Effector CD4-positive, alpha-beta T cell (primary cell): ENCODE results near the gene F13A1. TPM values are rescaled to one million over a fixed set of nuclear protein-coding genes. Genes with fewer than 3 reads are reported as not detected.

Experiments
- DNase-seq: peaks from one replicate; pipeline ENCODE4 v3.0.0-alpha.2; 2020
- total RNA-seq: gene quantifications from one replicate; lab custom pipeline; 2026; lab: John Stamatoyannopoulos, UW

Gene F13A1
- not detected for total RNA-seq

GRCh38 chr6:6319952-6320811, at the start of gene F13A1:
TSS of gene F13A1 (minus strand) at chr6:6320662. CDS start at chr6:6318664, 1,998 bp downstream.
- no peak for DNase-seq

DNA sequence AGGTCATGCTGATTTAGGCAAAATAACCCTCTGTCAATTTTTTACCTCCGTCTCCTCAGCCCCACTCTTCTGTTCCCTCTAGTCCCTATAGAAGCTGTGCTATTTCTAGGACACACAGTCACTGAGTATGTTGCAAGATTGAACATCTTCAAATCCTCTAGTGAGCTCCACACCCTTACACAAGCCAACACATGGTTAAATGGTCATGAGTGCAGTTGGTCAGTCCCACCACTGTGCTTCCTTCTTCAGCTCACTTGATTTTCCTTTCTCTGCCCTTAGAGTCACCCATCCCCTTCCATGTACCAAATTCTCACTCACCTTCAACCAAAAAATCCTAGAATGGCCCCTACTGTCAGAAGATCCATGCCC, 48.2 kb upstream of the F13A1 start:
- no peak for DNase-seq

DNA sequence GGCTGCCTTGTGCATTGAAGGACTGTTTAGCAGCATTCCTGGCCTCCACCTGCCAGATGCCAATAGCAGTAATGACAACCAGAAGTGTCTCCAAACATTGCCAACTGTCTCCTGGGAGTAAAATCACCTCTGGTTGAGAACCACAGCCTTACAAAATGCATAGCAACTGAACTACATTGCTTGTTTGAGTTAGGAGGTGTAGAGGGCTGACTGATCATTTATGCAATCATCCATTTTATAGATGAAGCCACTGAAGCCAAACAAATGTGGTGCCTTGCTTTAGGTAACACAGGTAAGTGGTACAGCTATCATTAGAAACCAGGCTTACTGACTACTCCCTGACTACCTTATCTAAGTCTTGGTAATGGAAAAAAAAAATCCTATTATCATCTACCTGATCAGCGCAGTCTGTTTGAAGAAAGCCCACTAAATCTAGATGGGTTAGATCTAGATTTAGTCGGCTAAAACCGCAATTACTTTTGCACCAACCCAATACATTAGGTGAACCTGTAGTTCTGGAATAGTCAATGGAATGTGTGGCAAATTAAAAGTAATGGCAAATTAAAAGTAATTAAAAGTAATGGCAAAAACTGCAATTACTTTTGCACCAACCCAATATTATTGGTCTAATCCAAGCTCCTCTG, 47.7 kb upstream of the F13A1 start:
- no peak for DNase-seq

DNA sequence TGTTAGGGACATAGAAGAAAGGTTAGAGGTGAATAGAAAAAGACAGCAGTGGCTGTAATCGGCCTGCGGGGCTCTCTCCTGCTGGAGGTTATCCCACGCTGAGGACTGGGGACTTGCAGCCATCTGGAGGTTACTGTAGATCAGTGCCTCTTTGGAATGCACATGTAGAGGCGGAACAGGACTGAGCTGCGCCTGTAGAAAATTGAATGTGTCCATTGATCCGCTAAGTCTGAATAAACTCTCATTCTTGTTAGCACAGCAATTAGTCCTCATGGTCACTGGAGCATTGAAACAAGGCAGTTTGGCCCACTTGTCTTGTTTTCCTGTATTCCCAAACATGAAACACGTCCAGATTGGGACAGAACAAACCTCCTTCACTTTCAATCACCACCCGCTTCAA, 46.3 kb upstream of the F13A1 start:
- no peak for DNase-seq

- DNase-seq = no peak
Observed at GRCh38 chr6:6365242-6365641, 44.8 kb upstream of the F13A1 start.

GRCh38 chr6:6362056-6362840, 41.8 kb upstream of the F13A1 start:
- no peak for DNase-seq

DNA sequence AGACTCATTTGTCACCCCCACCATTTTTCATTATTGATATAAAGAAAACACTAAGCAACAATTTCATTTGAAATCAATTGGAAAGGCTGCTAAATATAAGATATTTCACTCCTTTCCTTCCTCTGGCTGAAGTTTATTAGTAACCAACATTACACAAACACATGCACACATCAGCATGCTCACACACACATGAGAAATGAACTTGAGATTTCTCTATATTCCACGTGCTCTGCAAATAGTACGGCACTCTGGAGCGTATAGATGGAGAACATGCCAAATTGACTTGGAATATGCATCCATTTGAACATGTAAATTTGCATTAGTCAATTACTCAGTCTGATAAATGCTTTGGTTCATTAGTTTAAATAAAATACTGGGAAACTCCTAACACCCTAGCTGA, 37.1 kb upstream of the F13A1 start:
- no peak for DNase-seq

- DNase-seq = no peak
Observed at GRCh38 chr6:6357032-6357431, 36.6 kb upstream of the F13A1 start.

DNA sequence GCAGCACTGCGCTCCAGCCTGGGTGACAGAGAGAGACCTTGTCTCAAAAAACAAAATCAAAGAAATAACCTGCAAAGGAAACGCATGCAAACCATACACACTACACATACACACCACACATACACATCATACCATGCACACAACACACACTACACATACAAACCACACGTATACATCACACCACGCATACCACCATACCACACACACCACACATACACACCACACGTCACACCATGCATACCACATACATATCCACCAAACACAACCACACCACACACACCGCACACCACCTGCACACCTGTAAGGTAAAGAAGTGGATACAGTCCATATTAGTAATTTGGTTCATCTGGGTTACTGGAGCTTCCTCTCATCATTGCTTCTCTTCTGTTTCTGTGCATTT, 32.3 kb upstream of the F13A1 start:
- DNase-seq = no peak

DNA sequence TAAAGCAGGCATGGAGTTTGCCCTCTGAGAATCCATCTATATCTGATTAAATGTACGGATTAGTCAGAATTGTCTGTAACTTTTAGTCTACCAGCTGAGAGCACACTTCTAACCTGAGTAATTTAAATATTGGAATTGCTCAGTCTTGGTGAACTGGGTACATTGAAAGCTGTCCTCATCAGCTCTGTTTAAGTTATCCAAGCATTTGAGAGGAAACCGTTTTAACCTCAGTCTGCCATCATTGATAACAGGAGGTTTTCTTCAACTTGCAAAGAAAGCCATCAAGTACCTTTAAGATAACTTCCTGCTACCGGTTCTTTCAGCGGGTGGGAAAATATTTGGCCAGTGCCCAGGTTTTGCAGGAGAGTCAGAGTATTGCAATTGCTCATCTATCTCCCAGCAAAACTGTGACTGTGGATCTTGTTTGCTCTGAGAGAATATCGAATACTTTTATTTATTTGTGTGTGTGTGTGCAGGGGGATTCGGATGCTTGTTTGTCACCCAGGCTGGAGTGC, 31.1 kb upstream of the F13A1 start:
- no peak for DNase-seq

GRCh38 chr6:6350696-6351095, 30.2 kb upstream of the F13A1 start:
- no peak for DNase-seq

DNA sequence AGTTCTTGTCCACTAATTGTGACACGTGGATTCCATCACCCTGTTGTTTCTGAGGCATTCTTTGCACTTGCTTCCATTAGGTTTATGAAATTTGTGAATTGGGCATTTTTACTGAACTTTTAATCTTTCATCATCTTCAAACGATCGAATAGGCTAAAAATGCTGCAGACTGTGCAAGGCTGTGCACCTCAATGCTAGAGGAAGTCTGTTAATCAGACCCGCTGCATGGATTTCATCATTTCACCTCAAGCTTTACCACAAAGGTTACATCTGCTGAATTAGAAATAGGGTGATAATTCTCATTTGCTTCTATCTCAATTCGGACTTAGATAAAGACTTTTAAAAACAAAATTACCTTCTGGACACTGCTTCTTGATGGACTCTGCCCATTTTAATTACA, 27.8 kb upstream of the F13A1 start:
- DNase-seq = no peak

GRCh38 chr6:6346427-6347023, 26.1 kb upstream of the F13A1 start:
- no peak for DNase-seq

DNA sequence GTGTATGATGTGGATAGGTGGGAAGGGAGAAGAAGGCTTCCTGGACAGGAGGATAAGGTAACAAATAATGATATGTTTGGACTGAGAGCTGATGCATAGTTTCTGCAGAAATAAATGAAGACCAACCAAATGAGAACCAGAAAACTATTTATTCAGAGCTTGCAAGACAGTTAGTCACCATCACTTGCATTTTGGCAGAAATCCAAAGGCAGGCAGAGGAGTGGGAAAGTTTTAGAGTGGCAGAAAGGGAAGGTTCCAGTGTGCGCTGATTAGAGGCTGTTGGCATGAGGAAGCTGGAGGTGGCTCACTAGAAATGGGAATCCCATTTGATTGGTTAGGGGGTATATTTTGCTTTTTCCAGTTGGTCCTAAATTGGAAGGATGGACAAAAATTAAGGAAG, 13.0 kb upstream of the F13A1 start:
- no peak for DNase-seq

- DNase-seq = no peak
Observed at GRCh38 chr6:6332811-6333244, 12.4 kb upstream of the F13A1 start.

DNA sequence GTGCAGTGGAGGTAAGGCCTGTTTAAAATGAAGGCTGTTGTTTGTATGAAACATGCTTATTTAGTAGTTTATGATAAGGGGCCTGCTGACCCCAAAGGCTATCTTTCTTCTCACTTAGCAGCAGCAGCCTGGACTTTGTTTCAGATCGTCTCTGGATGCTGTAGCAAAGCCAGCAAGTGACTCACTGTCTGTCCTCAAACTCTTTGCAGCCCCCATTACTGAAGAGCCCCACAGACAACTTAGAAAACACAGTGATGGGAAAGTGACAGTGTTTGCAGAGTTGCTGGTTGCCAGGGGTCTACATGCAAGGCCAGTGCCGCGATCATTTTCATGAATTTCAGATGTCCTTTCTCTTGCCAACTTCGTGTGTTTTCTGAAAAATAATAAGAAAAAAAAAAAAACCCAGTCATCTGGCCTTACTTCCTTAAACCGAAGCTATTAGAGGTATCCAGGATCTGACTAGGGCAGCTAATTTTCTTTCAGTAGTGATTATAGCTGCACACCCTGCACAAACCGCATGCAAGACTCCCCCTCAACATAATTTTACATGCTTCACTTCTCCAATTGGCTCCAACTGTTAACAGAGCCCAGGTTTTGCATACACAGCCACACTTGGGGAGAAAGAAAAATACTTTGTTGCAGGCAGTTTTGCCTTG, 11.6 kb upstream of the F13A1 start:
- no peak for DNase-seq

DNA sequence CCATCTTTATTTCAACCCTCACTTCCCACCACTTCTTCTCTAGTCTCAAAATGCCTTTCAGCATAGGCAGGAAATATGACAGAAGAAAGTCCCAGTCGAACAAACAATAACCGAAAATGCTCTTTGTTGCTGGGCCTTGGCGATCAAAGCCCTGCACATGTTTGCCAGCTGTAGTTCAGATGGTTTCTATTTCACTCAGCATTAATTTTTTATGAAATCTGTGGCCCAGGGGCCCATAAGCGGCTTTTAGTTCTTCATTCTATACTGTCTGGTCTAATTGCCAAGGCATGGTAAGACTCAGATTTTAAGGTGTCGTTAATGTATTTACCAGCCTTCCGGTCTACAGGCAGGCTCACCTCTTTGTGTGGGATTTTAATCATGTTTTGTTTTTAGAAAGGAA, 10.9 kb upstream of the F13A1 start:
- DNase-seq = no peak

GRCh38 chr6:6330407-6330806, 9.9 kb upstream of the F13A1 start:
- DNase-seq = no peak

- DNase-seq = no peak
Observed at GRCh38 chr6:6328451-6328850, 8.0 kb upstream of the F13A1 start.

DNA sequence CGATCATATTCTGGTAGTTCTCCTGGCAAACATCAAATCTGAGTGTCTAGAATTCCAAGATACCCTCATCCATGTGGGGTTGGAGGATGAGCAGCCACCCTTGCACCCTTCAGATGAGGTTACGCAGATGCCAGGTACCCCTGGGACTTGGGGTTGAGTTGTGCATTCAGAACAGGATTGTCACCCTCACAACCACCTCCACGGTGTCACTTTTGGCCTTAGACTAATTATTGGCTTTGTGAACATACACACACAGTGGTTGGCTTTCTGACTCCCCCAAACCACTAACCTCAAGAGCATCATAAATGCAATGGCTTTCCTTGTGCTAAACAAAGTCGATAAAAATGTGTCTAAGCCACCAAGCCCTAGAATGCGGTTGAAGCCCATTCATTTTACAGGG, 2.9 kb upstream of the F13A1 start:
- no peak for DNase-seq

DNA sequence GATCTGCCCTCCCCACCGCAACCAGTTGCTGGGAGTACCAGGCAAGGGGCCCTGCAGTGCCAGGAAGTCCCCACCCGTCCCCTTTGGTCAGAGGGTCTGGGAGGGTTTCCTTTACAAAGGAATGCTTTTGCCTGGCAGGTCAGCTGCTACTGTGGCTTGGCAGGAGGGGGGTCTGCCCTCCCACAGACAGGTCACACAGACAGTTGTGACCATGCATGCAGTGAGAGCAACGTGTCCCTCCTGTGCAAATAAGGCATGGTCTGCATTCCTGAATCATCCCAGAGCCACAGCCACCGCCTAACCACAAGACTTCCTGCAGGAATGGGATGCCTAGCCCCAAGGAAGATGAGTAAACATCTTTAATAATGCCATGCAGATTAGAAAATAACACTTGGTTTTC, 439 bp upstream of the F13A1 start:
- no peak for DNase-seq
